ENCODE measurements around the gene SGIP1.

The SGIP1 gene

GRCh38 chr1:66546047-66546810 lies 12.3 kb downstream of the SGIP1 start:
- Histone ChIP-seq H3K4me2 (no peak overlapping the region), H3K36me3 (ENCODE audit: insufficient read depth) (no peaks in the 10 kb centered on the region), H3K27me3 (ENCODE audit: insufficient read depth, low read depth) (no peaks in the 10 kb centered on the region), H3K4me3 (IDR thresholded peaks at IDR 0.05; ENCODE audit: insufficient read depth, low read depth, low read length) (no peak overlapping the region), H3K4me1 (ENCODE audit: low read depth, poor library complexity, severe bottlenecking) (no peaks in the 10 kb centered on the region), H3K9ac (no peak overlapping the region), H3K79me2 (ENCODE audit: insufficient read depth, low read depth) (no peaks in the 10 kb centered on the region), H2AFZ (ENCODE audit: low read depth) (no peak overlapping the region), H4K20me1 (ENCODE audit: insufficient read depth) (no peaks in the 10 kb centered on the region), H3K27ac (no peak overlapping the region)
- TF ChIP-seq CTCF (conservative IDR thresholded peaks at IDR 0.05; ENCODE audit: low read depth, low read length) = no peak

- Histone ChIP-seq H3K4me3 (IDR thresholded peaks at IDR 0.05; ENCODE audit: insufficient read depth, low read depth, low read length) (no peak overlapping the region), H3K9ac (no peak overlapping the region), H3K4me2 (no peak overlapping the region), H4K20me1 (ENCODE audit: insufficient read depth) (no peaks in the 10 kb centered on the region), H3K79me2 (ENCODE audit: insufficient read depth, low read depth) (no peaks in the 10 kb centered on the region), H3K36me3 (ENCODE audit: insufficient read depth) (no peaks in the 10 kb centered on the region), H3K27me3 (ENCODE audit: insufficient read depth, low read depth) (no peaks in the 10 kb centered on the region), H3K4me1 (ENCODE audit: low read depth, poor library complexity, severe bottlenecking) (no peaks in the 10 kb centered on the region), H2AFZ (ENCODE audit: low read depth) (no peak overlapping the region), H3K27ac (no peak overlapping the region)
- no peak for TF ChIP-seq CTCF (conservative IDR thresholded peaks at IDR 0.05; ENCODE audit: low read depth, low read length)
Measured at GRCh38 chr1:66549017-66549416, 15.1 kb downstream of the SGIP1 start.

- no peaks in the 10 kb centered on the region for H3K27me3 ChIP-seq (ENCODE audit: insufficient read depth, low read depth)
- H3K4me3 ChIP-seq (IDR thresholded peaks at IDR 0.05; ENCODE audit: insufficient read depth, low read depth, low read length) = no peak overlapping the region
- H3K27ac ChIP-seq = no peak overlapping the region
- no peak for TF ChIP-seq CTCF (conservative IDR thresholded peaks at IDR 0.05; ENCODE audit: low read depth, low read length)
- H3K9ac ChIP-seq = no peak overlapping the region
- H2AFZ ChIP-seq (ENCODE audit: low read depth) = no peak overlapping the region
- no peaks in the 10 kb centered on the region for H4K20me1 ChIP-seq (ENCODE audit: insufficient read depth)
- H3K79me2 ChIP-seq (ENCODE audit: insufficient read depth, low read depth) = no peaks in the 10 kb centered on the region
- no peak overlapping the region for H3K4me2 ChIP-seq
- H3K36me3 ChIP-seq (ENCODE audit: insufficient read depth) = no peaks in the 10 kb centered on the region
- H3K4me1 ChIP-seq (ENCODE audit: low read depth, poor library complexity, severe bottlenecking) = no peaks in the 10 kb centered on the region
Measured at GRCh38 chr1:66550243-66550642, 16.3 kb downstream of the SGIP1 start.

GRCh38 chr1:66552287-66552686 lies 18.3 kb downstream of the SGIP1 start:
- H3K36me3 ChIP-seq (ENCODE audit: insufficient read depth) = no peaks in the 10 kb centered on the region
- no peaks in the 10 kb centered on the region for H3K79me2 ChIP-seq (ENCODE audit: insufficient read depth, low read depth)
- no peak overlapping the region for H3K4me2 ChIP-seq
- H4K20me1 ChIP-seq (ENCODE audit: insufficient read depth) = no peaks in the 10 kb centered on the region
- H3K27ac ChIP-seq = no peak overlapping the region
- H3K9ac ChIP-seq = no peak overlapping the region
- no peak for TF ChIP-seq CTCF (conservative IDR thresholded peaks at IDR 0.05; ENCODE audit: low read depth, low read length)
- H2AFZ ChIP-seq (ENCODE audit: low read depth) = no peak overlapping the region
- no peak overlapping the region for H3K4me3 ChIP-seq (IDR thresholded peaks at IDR 0.05; ENCODE audit: insufficient read depth, low read depth, low read length)
- no peaks in the 10 kb centered on the region for H3K4me1 ChIP-seq (ENCODE audit: low read depth, poor library complexity, severe bottlenecking)
- H3K27me3 ChIP-seq (ENCODE audit: insufficient read depth, low read depth) = no peaks in the 10 kb centered on the region
